H9 (cell line): ENCODE results near the gene ALG1L2. TPM values are rescaled to one million over a fixed set of nuclear protein-coding genes. Genes with fewer than 3 reads are reported as not detected.
"Not testable (repeated sequence)": the region's sequence is repeated elsewhere in the genome, so short reads cannot be mapped to it uniquely, and the experiment has no call there.

ENCODE experiments used
- DNase-seq: peaks from one replicate; pipeline ENCODE4 v3.0.0-alpha.2; 2017
- H2AFZ ChIP-seq: one replicate; pipeline ENCODE4 v1.6.1; 2013; ENCODE audit warnings: mild to moderate bottlenecking, low read length, control low read depth, moderate library complexity
- H2AK5ac ChIP-seq: 2 replicates; pipeline ENCODE4 v1.6.1; 2013; ENCODE audit warnings: low read length, control low read depth, mixed read lengths; ENCODE audit not compliant: insufficient read length
- H2BK120ac ChIP-seq: one replicate; pipeline ENCODE4 v1.6.1; 2013; ENCODE audit warnings: low read depth, mild to moderate bottlenecking, low read length, control low read depth, inconsistent platforms; ENCODE audit not compliant: poor library complexity, severe bottlenecking
- H2BK12ac ChIP-seq: 2 replicates; pipeline ENCODE4 v1.6.1; 2013; ENCODE audit warnings: low read length, control low read depth, mixed read lengths, low read depth; ENCODE audit not compliant: insufficient read length
- H2BK15ac ChIP-seq: 2 replicates; pipeline ENCODE4 v1.6.1; 2013; ENCODE audit warnings: low read depth, low read length, control low read depth
- H2BK20ac ChIP-seq: one replicate; pipeline ENCODE4 v1.6.1; 2013; ENCODE audit warnings: low read depth, mild to moderate bottlenecking, low read length, control low read depth, inconsistent platforms; ENCODE audit not compliant: poor library complexity, severe bottlenecking
- H2BK5ac ChIP-seq: 2 replicates; pipeline ENCODE4 v1.6.1; 2013; ENCODE audit warnings: low read length, control low read depth, mixed read lengths; ENCODE audit not compliant: insufficient read length
- H3K14ac ChIP-seq: 2 replicates; pipeline ENCODE4 v1.6.1; 2013; ENCODE audit warnings: low read length, control low read depth; ENCODE audit not compliant: insufficient read depth
- H3K18ac ChIP-seq: 2 replicates; pipeline ENCODE4 v1.6.1; 2013; ENCODE audit warnings: low read depth, mild to moderate bottlenecking, mixed read lengths, low read length, control low read depth; ENCODE audit not compliant: insufficient read length
- H3K23ac ChIP-seq: 2 replicates; pipeline ENCODE4 v1.6.1; 2013; ENCODE audit warnings: low read length, control low read depth, mixed read lengths, low read depth; ENCODE audit not compliant: insufficient read length
- H3K23me2 ChIP-seq: 2 replicates; pipeline ENCODE4 v1.6.1; 2013; ENCODE audit warnings: low read depth, mild to moderate bottlenecking, mixed read lengths, low read length, control low read depth; ENCODE audit not compliant: insufficient read length, poor library complexity, severe bottlenecking
- H3K27ac ChIP-seq: 2 replicates; pipeline ENCODE4 v1.5.1; 2013; ENCODE audit warnings: low read length, control low read depth, mixed read lengths, low read depth; ENCODE audit not compliant: insufficient read length
- H3K27me3 ChIP-seq: 2 replicates; pipeline ENCODE4 v1.6.1; 2013; ENCODE audit warnings: low read length, control low read depth, inconsistent platforms; ENCODE audit not compliant: insufficient read depth
- H3K4ac ChIP-seq: 2 replicates; pipeline ENCODE4 v1.6.1; 2013; ENCODE audit warnings: low read depth, mild to moderate bottlenecking, control low read depth, inconsistent platforms, low read length, moderate library complexity
- H3K4me1 ChIP-seq: 2 replicates; pipeline ENCODE4 v1.6.1; 2013; ENCODE audit warnings: low read length, control low read depth, inconsistent platforms; ENCODE audit not compliant: insufficient read depth
- H3K4me2 ChIP-seq: 2 replicates; pipeline ENCODE4 v1.6.1; 2013; ENCODE audit warnings: low read length, control low read depth, mixed read lengths; ENCODE audit not compliant: insufficient read length, insufficient read depth
- H3K56ac ChIP-seq: 2 replicates; pipeline ENCODE4 v1.6.1; 2013; ENCODE audit warnings: low read depth, mild to moderate bottlenecking, mixed read lengths, low read length, control low read depth; ENCODE audit not compliant: insufficient read length
- H3K79me1 ChIP-seq: 2 replicates; pipeline ENCODE4 v1.6.1; 2013; ENCODE audit warnings: low read depth, mild to moderate bottlenecking, moderate library complexity, low read length, control low read depth, inconsistent platforms; ENCODE audit not compliant: insufficient read depth, poor library complexity, severe bottlenecking
- H3K79me2 ChIP-seq: 2 replicates; pipeline ENCODE4 v1.6.1; 2013; ENCODE audit warnings: low read length, control low read depth, inconsistent platforms; ENCODE audit not compliant: insufficient read depth
- H3K9ac ChIP-seq: 2 replicates; pipeline ENCODE4 v1.6.1; 2013; ENCODE audit warnings: low read length, control low read depth, mixed read lengths; ENCODE audit not compliant: insufficient read length; ENCODE audit errors: extremely low read depth
- H3K9me3 ChIP-seq: one replicate; pipeline ENCODE4 v1.6.1; 2013; ENCODE audit warnings: low read depth, low read length, inconsistent platforms; ENCODE audit not compliant: control insufficient read depth
- H3T11ph ChIP-seq: one replicate; pipeline ENCODE4 v1.6.1; 2013; ENCODE audit warnings: mild to moderate bottlenecking, low read length, control low read depth, inconsistent platforms
- H4K20me1 ChIP-seq: one replicate; pipeline ENCODE4 v1.6.1; 2013; ENCODE audit not compliant: control insufficient read depth, insufficient read length, insufficient read depth
- H4K5ac ChIP-seq: 2 replicates; pipeline ENCODE4 v1.6.1; 2013; ENCODE audit warnings: low read depth, mild to moderate bottlenecking, mixed read lengths, low read length, control low read depth; ENCODE audit not compliant: insufficient read length
- H4K8ac ChIP-seq: replicated peaks from 2 replicates; pipeline ENCODE4 v1.6.1; 2013; ENCODE audit warnings: low read length, control low read depth, mixed read lengths, low read depth; ENCODE audit not compliant: insufficient read length
- H4K91ac ChIP-seq: 2 replicates; pipeline ENCODE4 v1.6.1; 2013; ENCODE audit warnings: low read depth, mild to moderate bottlenecking, moderate library complexity, mixed read lengths, low read length, control low read depth; ENCODE audit not compliant: insufficient read length
- H3K27ac Mint-ChIP-seq, 3 experiments: 2 replicates in 2 of 3; 3 replicates in 1 of 3; pipeline ENCODE4 v1.8.0; 2020 to 2021; ENCODE audit warnings: mixed read lengths in 3 of 3, mild to moderate bottlenecking in 1 of 3, moderate library complexity in 1 of 3
- H3K27me3 Mint-ChIP-seq: 2 replicates; pipeline ENCODE4 v1.8.0; 2021; ENCODE audit warnings: low read depth, mild to moderate bottlenecking, moderate library complexity, mixed read lengths
- H3K36me3 Mint-ChIP-seq, 3 experiments: 2 replicates in 2 of 3; 3 replicates in 1 of 3; pipeline ENCODE4 v1.8.0; 2020 to 2021; ENCODE audit warnings: low read depth in 3 of 3, mixed read lengths in 3 of 3; ENCODE audit not compliant: insufficient read depth in 1 of 3
- H3K4me1 Mint-ChIP-seq, 2 experiments: 2 replicates each; pipeline ENCODE4 v1.8.0; 2020; ENCODE audit warnings: mixed read lengths in 2 of 2
- H3K4me3 Mint-ChIP-seq, 2 experiments: 2 replicates in 1 of 2; 3 replicates in 1 of 2; pipeline ENCODE4 v1.8.0; 2020 to 2021; ENCODE audit warnings: mild to moderate bottlenecking in 2 of 2, mixed read lengths in 2 of 2, moderate library complexity in 1 of 2
- H3K9me3 Mint-ChIP-seq, 2 experiments: 2 replicates in 1 of 2; 3 replicates in 1 of 2; pipeline ENCODE4 v1.8.0; 2020; ENCODE audit warnings: mild to moderate bottlenecking in 2 of 2, mixed read lengths in 2 of 2, moderate library complexity in 1 of 2
- CTCF ChIP-seq: fragments of 200-600 bp; sonication (generic); conservative IDR thresholded peaks from 3 replicates; pipeline ENCODE4 v1.8.0; 2021; ENCODE audit warnings: antibody characterized with exemption, mild to moderate bottlenecking
- WGBS: extraction: QIAGEN DNeasy Blood & Tissue Kit; methylation state at CpG from one replicate; pipeline ENCODE4 v1.1.7; 2013; ENCODE audit warnings: missing lambda C conversion rate, low lambda C conversion rate, mixed read lengths; ENCODE audit not compliant: insufficient read length; ENCODE audit errors: extremely low coverage; 5-methylcytosine and 5-hydroxymethylcytosine counted together
- total RNA-seq: library from RNA; stranded (reverse); gene quantifications from 2 replicates; pipeline ENCODE4 v1.2.1, GENCODE V29; 2021

ALG1L2 gene
- total RNA-seq, 1 experiment from 2014 or later: 1.2 TPM

GRCh38 chr3:130136337-130136736 lies 54.7 kb downstream of the ALG1L2 start:
- not testable (repeated sequence) for H3K23me2 ChIP-seq, H4K91ac ChIP-seq, H3T11ph ChIP-seq, H3K79me2 ChIP-seq, H4K5ac ChIP-seq, H3K9ac ChIP-seq, H3K4me1 ChIP-seq, H3K23ac ChIP-seq, H3K4me3 Mint-ChIP-seq, H2BK15ac ChIP-seq, H3K18ac ChIP-seq, H3K27ac Mint-ChIP-seq, H2AFZ ChIP-seq, H2AK5ac ChIP-seq, H2BK5ac ChIP-seq, H3K27me3 ChIP-seq, H3K14ac ChIP-seq, H4K8ac ChIP-seq, H2BK20ac ChIP-seq, H4K20me1 ChIP-seq, H2BK12ac ChIP-seq, H3K56ac ChIP-seq, H3K4ac ChIP-seq, H3K27ac ChIP-seq, H3K27me3 Mint-ChIP-seq, H3K9me3 ChIP-seq, H3K9me3 Mint-ChIP-seq, DNase-seq, H2BK120ac ChIP-seq, H3K4me2 ChIP-seq, H3K36me3 Mint-ChIP-seq, H3K79me1 ChIP-seq
- no CpG with 5 or more reads among the region's 7 CpGs for WGBS
- peak; percentile 50 for TF ChIP-seq CTCF
- peaks cover 33 to 46% of the 10 kb centered on the region in 2 experiments for H3K4me1 Mint-ChIP-seq

GRCh38 chr3:130137685-130138084 lies 56.1 kb downstream of the ALG1L2 start:
- not testable (repeated sequence) for H3K4me2 ChIP-seq, H2BK15ac ChIP-seq, H3K23ac ChIP-seq, H3K14ac ChIP-seq, H2BK120ac ChIP-seq, H4K5ac ChIP-seq, H3K56ac ChIP-seq, H3K4ac ChIP-seq, H3T11ph ChIP-seq, H3K9me3 Mint-ChIP-seq, H2AK5ac ChIP-seq, H3K4me3 Mint-ChIP-seq, H3K36me3 Mint-ChIP-seq, H3K27me3 ChIP-seq, H2AFZ ChIP-seq, H3K79me2 ChIP-seq, H3K27ac ChIP-seq, H3K18ac ChIP-seq, H4K91ac ChIP-seq, H2BK5ac ChIP-seq, H3K9me3 ChIP-seq, H2BK20ac ChIP-seq, H3K79me1 ChIP-seq, H4K8ac ChIP-seq, H3K27me3 Mint-ChIP-seq, H2BK12ac ChIP-seq, H3K9ac ChIP-seq, H3K23me2 ChIP-seq, H4K20me1 ChIP-seq, DNase-seq, H3K4me1 ChIP-seq
- H3K4me1 Mint-ChIP-seq: peaks cover 33 to 46% of the 10 kb centered on the region in 2 experiments
- H3K27ac Mint-ChIP-seq: peak overlapping the region in 2 of 3 experiments; percentile 35 to 70; a peak in 4 of 7 replicates
- no CpG with 5 or more reads among the region's 2 CpGs for WGBS
